ENCODE results near the gene IL1RAPL1. TPM values are rescaled to one million over a fixed set of nuclear protein-coding genes. Genes with fewer than 3 reads are reported as not detected.
A peak's percentile ranks its signal among the peaks of the same experiment; 100 is the strongest.

Gene IL1RAPL1
- total RNA-seq, 1 donor from 2014 or later = 0.16 TPM

DNA sequence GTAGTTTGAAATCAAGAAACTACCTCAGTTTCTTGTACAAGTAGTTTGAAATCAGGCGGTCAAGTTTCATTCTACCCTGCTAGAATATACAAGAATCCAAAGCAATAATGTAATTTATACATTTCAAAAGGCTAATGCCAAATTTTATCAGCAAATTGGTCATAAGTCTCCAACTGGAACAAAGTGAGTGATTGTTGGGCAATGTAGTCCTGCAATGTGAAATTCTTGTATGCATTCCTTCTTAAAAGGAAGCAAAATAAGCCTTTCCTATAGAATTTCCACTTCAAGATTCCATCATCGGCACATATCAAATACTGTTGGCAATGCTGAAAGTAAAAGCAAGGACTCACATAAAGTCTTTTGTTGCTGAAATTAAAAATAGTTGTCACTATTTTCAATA is 334.9 kb downstream of the IL1RAPL1 start:
- H3K4me3 ChIP-seq (ENCODE audit: insufficient read depth, low read depth, low read length) = no peak overlapping the region
- no peaks in the 10 kb centered on the region for H3K27me3 ChIP-seq (ENCODE audit: insufficient read depth, low read length)
- Mint-ChIP-seq H3K27me3 (ENCODE audit: low read depth, unreplicated experiment) (no peaks in the 10 kb centered on the region), H3K36me3 (ENCODE audit: low read depth, unreplicated experiment) (no peaks in the 10 kb centered on the region), H3K4me1 (ENCODE audit: low read depth, unreplicated experiment) (no peaks in the 10 kb centered on the region), H3K27ac (ENCODE audit: unreplicated experiment) (no peak overlapping the region), H3K4me3 (ENCODE audit: unreplicated experiment) (no peak overlapping the region), H3K9me3 (ENCODE audit: unreplicated experiment) (no peaks in the 10 kb centered on the region)
- H3K9me3 ChIP-seq (ENCODE audit: insufficient read depth, low read depth, low read length) = no peaks in the 10 kb centered on the region
- DNase-seq (ENCODE audit: low read depth) (no peak), FAIRE-seq (peak; percentile 65)
- no peaks in the 10 kb centered on the region for H3K4me1 ChIP-seq (ENCODE audit: insufficient read depth, low read length)
- H3K36me3 ChIP-seq (ENCODE audit: insufficient read depth, low read length) = no peaks in the 10 kb centered on the region
- TF ChIP-seq, protein P1, sequence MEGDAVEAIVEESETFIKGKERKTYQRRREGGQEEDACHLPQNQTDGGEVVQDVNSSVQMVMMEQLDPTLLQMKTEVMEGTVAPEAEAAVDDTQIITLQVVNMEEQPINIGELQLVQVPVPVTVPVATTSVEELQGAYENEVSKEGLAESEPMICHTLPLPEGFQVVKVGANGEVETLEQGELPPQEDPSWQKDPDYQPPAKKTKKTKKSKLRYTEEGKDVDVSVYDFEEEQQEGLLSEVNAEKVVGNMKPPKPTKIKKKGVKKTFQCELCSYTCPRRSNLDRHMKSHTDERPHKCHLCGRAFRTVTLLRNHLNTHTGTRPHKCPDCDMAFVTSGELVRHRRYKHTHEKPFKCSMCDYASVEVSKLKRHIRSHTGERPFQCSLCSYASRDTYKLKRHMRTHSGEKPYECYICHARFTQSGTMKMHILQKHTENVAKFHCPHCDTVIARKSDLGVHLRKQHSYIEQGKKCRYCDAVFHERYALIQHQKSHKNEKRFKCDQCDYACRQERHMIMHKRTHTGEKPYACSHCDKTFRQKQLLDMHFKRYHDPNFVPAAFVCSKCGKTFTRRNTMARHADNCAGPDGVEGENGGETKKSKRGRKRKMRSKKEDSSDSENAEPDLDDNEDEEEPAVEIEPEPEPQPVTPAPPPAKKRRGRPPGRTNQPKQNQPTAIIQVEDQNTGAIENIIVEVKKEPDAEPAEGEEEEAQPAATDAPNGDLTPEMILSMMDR (IDR thresholded peaks at IDR 0.05; ENCODE audit: insufficient read depth, low read depth, low read length) = no peak
- TF ChIP-seq EZH2 (IDR thresholded peaks at IDR 0.05; ENCODE audit: insufficient read depth, low read length) = no peak
- no peaks in the 10 kb centered on the region for H4K20me1 ChIP-seq (ENCODE audit: insufficient read depth, low read length)
- no peak overlapping the region for H3K4me2 ChIP-seq (ENCODE audit: low read length)
- H3K27ac ChIP-seq (ENCODE audit: low read depth, low read length) = no peak overlapping the region
- H3K79me2 ChIP-seq (ENCODE audit: insufficient read depth, low read length) = no peaks in the 10 kb centered on the region
- H2AFZ ChIP-seq (ENCODE audit: low read depth, low read length) = no peak overlapping the region
- no peak overlapping the region for H3K9ac ChIP-seq (ENCODE audit: low read length)

DNA sequence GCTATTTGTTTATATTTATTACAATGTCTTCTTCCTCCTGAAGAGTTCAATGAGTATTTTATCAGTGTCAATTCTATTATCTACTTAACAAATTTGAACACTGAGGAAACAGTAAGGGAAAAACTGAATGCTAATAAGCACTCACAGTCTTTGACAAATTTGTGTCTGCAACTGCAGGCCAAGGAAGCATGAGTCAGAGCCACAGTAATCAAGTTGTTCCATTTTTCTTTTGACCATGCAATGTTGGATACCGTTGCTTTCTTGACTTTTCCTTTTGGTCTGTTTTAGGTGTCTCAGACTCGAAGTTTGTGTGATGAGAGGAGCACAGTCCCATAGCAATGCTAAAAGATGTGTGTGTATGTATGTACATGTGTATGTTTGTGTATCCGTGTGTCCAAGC is 359.6 kb downstream of the IL1RAPL1 start:
- H3K79me2 ChIP-seq (ENCODE audit: insufficient read depth, low read length) = no peaks in the 10 kb centered on the region
- H3K27ac ChIP-seq (ENCODE audit: low read depth, low read length) = no peak overlapping the region
- FAIRE-seq (peak; percentile 85), DNase-seq (ENCODE audit: low read depth) (peak; percentile 52)
- H3K36me3 ChIP-seq (ENCODE audit: insufficient read depth, low read length) = no peaks in the 10 kb centered on the region
- no peak overlapping the region for H3K4me3 ChIP-seq (ENCODE audit: insufficient read depth, low read depth, low read length)
- Mint-ChIP-seq H3K9me3 (ENCODE audit: unreplicated experiment) (no peaks in the 10 kb centered on the region), H3K27me3 (ENCODE audit: low read depth, unreplicated experiment) (no peaks in the 10 kb centered on the region), H3K4me3 (ENCODE audit: unreplicated experiment) (no peak overlapping the region), H3K36me3 (ENCODE audit: low read depth, unreplicated experiment) (no peaks in the 10 kb centered on the region), H3K27ac (ENCODE audit: unreplicated experiment) (no peak overlapping the region), H3K4me1 (ENCODE audit: low read depth, unreplicated experiment) (no peaks in the 10 kb centered on the region)
- H2AFZ ChIP-seq (ENCODE audit: low read depth, low read length) = no peak overlapping the region
- H4K20me1 ChIP-seq (ENCODE audit: insufficient read depth, low read length) = no peaks in the 10 kb centered on the region
- H3K9ac ChIP-seq (ENCODE audit: low read length) = no peak overlapping the region
- TF ChIP-seq, protein P1 (IDR thresholded peaks at IDR 0.05; ENCODE audit: insufficient read depth, low read depth, low read length) = no peak
- TF ChIP-seq EZH2 (IDR thresholded peaks at IDR 0.05; ENCODE audit: insufficient read depth, low read length) = no peak
- H3K4me2 ChIP-seq (ENCODE audit: low read length) = no peak overlapping the region
- H3K27me3 ChIP-seq (ENCODE audit: insufficient read depth, low read length) = no peaks in the 10 kb centered on the region
- no peaks in the 10 kb centered on the region for H3K4me1 ChIP-seq (ENCODE audit: insufficient read depth, low read length)
- no peaks in the 10 kb centered on the region for H3K9me3 ChIP-seq (ENCODE audit: insufficient read depth, low read depth, low read length)

DNA sequence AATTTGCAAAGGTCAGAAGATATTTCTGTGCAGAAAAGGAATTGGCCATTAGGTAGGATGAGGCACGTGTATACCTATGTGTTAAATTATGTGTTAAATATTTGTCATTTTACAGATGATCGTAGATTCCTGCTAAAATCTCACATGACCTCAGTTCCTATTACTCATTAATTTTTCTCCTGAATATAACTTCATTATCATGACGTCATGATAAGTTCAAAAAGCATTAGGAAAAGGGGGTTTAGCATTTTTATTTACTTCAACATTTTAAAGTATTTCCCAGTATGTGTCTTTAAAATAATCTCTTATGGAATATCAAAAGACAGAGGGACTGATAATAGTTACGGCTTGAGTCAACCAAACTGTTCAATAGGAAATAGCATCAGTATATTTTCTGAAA is 372.8 kb downstream of the IL1RAPL1 start:
- Histone ChIP-seq H3K9ac (ENCODE audit: low read length) (no peak overlapping the region), H3K27me3 (ENCODE audit: insufficient read depth, low read length) (no peaks in the 10 kb centered on the region), H4K20me1 (ENCODE audit: insufficient read depth, low read length) (no peaks in the 10 kb centered on the region), H3K79me2 (ENCODE audit: insufficient read depth, low read length) (no peaks in the 10 kb centered on the region), H3K9me3 (ENCODE audit: insufficient read depth, low read depth, low read length) (no peaks in the 10 kb centered on the region), H3K4me3 (ENCODE audit: insufficient read depth, low read depth, low read length) (no peak overlapping the region), H3K36me3 (ENCODE audit: insufficient read depth, low read length) (no peaks in the 10 kb centered on the region), H3K27ac (ENCODE audit: low read depth, low read length) (no peak overlapping the region), H3K4me2 (ENCODE audit: low read length) (no peak overlapping the region), H3K4me1 (ENCODE audit: insufficient read depth, low read length) (no peaks in the 10 kb centered on the region), H2AFZ (ENCODE audit: low read depth, low read length) (no peak overlapping the region)
- H3K36me3 Mint-ChIP-seq (ENCODE audit: low read depth, unreplicated experiment) = no peaks in the 10 kb centered on the region
- H3K27ac Mint-ChIP-seq (ENCODE audit: unreplicated experiment) = no peak overlapping the region
- H3K9me3 Mint-ChIP-seq (ENCODE audit: unreplicated experiment) = no peaks in the 10 kb centered on the region
- FAIRE-seq (peak; percentile 32), DNase-seq (ENCODE audit: low read depth) (no peak)
- no peak for TF ChIP-seq EZH2 (IDR thresholded peaks at IDR 0.05; ENCODE audit: insufficient read depth, low read length)
- TF ChIP-seq, protein P1 (IDR thresholded peaks at IDR 0.05; ENCODE audit: insufficient read depth, low read depth, low read length) = no peak
- no peaks in the 10 kb centered on the region for H3K4me1 Mint-ChIP-seq (ENCODE audit: low read depth, unreplicated experiment)
- no peak overlapping the region for H3K4me3 Mint-ChIP-seq (ENCODE audit: unreplicated experiment)
- H3K27me3 Mint-ChIP-seq (ENCODE audit: low read depth, unreplicated experiment) = no peaks in the 10 kb centered on the region
